ENCODE measurements around the gene STIM1.

Gene STIM1

DNA sequence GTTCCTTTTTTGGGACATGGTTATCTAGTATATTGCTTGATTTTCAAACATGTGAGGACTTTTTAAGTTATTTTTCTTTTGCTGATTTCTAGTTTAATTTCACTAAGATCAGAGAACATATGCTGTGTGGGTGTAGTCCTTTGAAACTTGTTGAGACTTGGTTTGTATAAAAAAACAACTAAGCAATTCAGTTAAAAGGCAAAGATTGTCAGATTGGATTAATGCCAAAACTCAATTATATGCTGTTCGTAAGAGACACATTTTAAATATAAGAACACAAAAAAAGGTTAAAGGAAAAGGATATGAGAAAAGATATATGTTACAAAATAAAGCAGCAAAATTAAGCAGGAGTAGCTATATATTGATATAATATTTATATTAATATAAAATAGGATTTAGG lies 221.3 kb downstream of the STIM1 start:
- no peak for DNase-seq (ENCODE audit: extremely low spot score)
- ChIA-PET CTCF (interaction anchor here (34.0 kb wide), 1 partner anchor 227 kb away, joined by 1411 read pairs; the partner anchor contains the start of genes RHOG and STIM1), POLR2A (no interaction called here)
- TF ChIP-seq, protein P1, sequence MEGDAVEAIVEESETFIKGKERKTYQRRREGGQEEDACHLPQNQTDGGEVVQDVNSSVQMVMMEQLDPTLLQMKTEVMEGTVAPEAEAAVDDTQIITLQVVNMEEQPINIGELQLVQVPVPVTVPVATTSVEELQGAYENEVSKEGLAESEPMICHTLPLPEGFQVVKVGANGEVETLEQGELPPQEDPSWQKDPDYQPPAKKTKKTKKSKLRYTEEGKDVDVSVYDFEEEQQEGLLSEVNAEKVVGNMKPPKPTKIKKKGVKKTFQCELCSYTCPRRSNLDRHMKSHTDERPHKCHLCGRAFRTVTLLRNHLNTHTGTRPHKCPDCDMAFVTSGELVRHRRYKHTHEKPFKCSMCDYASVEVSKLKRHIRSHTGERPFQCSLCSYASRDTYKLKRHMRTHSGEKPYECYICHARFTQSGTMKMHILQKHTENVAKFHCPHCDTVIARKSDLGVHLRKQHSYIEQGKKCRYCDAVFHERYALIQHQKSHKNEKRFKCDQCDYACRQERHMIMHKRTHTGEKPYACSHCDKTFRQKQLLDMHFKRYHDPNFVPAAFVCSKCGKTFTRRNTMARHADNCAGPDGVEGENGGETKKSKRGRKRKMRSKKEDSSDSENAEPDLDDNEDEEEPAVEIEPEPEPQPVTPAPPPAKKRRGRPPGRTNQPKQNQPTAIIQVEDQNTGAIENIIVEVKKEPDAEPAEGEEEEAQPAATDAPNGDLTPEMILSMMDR (IDR thresholded peaks at IDR 0.05; ENCODE audit: control extremely low read depth, extremely low read depth, low read depth, missing control alignments), result no peak

DNA sequence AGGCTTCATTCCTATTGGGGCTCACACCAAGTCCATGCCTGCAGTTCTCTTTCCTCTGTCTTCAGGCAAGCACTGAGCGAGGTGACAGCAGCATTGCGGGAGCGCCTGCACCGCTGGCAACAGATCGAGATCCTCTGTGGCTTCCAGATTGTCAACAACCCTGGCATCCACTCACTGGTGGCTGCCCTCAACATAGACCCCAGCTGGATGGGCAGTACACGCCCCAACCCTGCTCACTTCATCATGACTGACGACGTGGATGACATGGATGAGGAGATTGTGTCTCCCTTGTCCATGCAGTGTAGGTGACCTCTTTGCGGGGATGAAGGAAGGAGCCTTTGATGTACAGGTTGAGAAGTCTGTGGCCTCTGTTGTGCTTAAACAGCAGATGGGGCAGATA lies 227.7 kb downstream of the STIM1 start:
- TF ChIP-seq, protein P1 (IDR thresholded peaks at IDR 0.05; ENCODE audit: control extremely low read depth, extremely low read depth, low read depth, missing control alignments), result no peak
- DNase-seq (ENCODE audit: extremely low spot score), result no peak
- ChIA-PET POLR2A (no interaction called here), CTCF (interaction anchor here (0.9 to 34.0 kb wide), 6 partner anchors 9 to 274 kb away, joined by 3 to 1411 read pairs (median 6); partner anchors contain the start of genes RHOG and STIM1)

DNA sequence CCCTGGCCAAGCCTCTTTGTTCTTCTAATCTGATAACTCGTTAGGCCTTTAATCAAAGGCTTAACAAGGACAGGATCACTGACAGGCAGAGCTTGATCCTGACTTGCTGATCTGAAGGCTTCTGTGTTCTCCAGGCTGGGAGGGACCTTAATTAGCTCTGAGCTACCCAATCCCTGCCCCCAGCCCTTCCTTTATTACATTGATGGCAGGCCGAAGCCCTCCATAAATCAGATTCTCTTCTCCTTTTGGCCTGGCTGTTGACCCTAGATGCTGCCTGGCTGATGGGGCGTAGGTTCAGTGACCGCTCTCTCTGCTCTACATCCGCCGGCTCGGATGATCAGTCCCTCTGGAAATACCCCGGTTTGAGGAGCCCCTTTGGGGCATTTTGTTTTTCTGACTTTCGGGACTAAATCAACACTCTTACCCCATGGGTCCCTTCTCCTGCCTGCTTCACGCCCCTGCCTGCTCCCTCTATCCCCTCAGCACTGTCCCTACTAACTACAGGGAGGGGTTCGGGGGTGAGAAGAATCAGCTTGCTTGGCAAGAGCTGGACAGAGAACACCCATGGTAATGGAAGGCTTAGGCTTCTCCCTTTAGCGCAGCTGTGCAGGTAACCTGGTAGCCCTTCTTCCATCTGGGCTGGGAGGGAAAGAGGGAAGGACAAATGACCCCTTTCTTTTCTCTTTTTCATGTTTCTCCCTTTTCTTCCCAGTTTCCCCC lies 229.1 kb downstream of the STIM1 start:
- ChIA-PET POLR2A (interaction anchor here (0.5 kb wide), 1 partner anchor 259 kb away, joined by 3 read pairs; no protein-coding TSS in a partner anchor), CTCF (interaction anchor here (0.7 to 34.0 kb wide), 4 partner anchors 12 to 234 kb away, joined by 3 to 1411 read pairs (median 66); partner anchors contain the start of genes RHOG and STIM1)
- no peak for DNase-seq (ENCODE audit: extremely low spot score)
- TF ChIP-seq, protein P1 (IDR thresholded peaks at IDR 0.05; ENCODE audit: control extremely low read depth, extremely low read depth, low read depth, missing control alignments), result no peak

DNA sequence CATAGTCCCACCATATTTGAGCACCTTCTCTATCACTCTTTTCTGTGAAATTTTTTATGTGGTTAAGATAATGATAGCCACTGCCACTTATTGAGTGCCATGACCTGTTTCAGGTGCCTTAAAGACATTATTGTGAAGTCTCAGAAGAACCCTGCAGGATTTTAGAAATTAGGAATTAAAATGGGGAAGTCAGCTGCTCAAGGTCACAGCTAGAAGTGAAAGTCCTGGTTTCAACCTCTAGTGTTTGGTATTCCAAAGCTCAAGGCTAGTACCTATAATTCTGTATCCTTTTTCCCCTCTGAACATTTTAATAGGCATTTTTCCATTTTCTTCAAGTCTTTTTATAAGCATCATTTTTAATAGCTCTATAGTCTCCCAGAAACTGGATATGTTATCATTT lies 230.1 kb downstream of the STIM1 start:
- TF ChIP-seq, protein P1 (IDR thresholded peaks at IDR 0.05; ENCODE audit: control extremely low read depth, extremely low read depth, low read depth, missing control alignments), result no peak
- ChIA-PET POLR2A (no interaction called here), CTCF (interaction anchor here (1.5 to 34.0 kb wide), 3 partner anchors 13 to 235 kb away, joined by 5 to 1411 read pairs (median 126); partner anchors contain the start of genes RHOG and STIM1)
- no peak for DNase-seq (ENCODE audit: extremely low spot score)

DNA sequence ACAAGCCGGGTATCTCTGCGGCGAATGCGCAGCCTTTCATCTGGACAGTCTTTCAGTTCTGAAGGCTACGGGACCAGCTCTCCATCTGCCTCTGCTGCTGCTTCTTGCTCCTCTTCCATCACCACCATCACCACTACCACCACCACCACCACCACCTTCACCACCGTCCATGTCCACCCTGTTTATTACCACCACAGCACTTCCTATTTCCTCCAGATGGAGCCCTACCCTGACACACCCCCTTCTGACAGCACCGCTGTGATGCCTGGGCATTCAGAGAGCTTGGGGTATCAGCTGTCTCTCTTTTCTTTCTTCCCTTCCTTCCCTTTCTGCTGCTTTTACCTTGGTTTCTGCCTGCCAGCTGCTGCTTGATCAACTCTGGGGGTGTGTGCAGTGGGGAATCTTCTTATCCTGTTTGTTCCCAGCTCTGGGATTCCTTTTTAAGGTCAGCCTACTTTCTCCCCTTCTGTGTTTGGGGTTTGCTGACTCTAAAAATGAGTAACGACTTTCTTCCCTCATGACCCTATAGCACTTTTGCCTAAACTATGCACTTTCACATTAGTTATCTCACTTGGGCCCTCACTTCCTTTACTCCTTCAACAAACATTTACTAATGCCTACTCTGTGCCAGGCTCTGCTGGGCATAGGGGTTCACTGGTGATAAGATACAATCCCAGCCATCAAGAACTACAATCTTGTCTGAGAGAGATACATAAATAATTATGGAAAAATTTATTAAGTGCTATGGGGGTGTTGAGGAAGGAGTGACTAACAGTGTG lies 231.3 kb downstream of the STIM1 start:
- ChIA-PET POLR2A (no interaction called here), CTCF (interaction anchor here (13.7 to 34.0 kb wide), 2 partner anchors 14 to 237 kb away, joined by 126 to 1411 read pairs; partner anchors contain the start of genes RHOG and STIM1)
- TF ChIP-seq, protein P1 (IDR thresholded peaks at IDR 0.05; ENCODE audit: control extremely low read depth, extremely low read depth, low read depth, missing control alignments), result no peak
- DNase-seq (ENCODE audit: extremely low spot score), result no peak

DNA sequence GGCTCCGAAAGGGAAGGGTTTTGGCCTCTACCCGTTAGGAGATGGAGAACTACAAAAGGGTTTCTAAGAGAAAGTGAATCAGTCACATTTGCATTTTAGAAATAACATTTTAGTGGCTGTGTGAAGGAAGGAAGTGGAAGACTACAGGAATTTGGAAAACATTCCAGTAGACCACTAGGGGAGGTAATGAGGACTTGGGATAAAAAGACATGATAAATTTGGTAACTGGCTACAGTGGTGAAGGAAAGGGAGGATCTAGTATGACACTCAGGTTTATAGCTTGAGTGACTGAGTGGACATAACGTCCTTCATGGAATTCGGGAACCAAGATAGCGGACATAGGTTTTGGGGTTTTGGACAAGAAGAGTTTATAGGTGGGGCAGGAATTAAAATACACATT lies 232.1 kb downstream of the STIM1 start:
- CTCF ChIA-PET, result interaction anchor here (0.8 to 13.7 kb wide), 3 partner anchors 8 to 238 kb away, joined by 3 to 126 read pairs (median 4); no protein-coding TSS in a partner anchor
- TF ChIP-seq, protein P1 (IDR thresholded peaks at IDR 0.05; ENCODE audit: control extremely low read depth, extremely low read depth, low read depth, missing control alignments), result no peak
- POLR2A ChIA-PET, result no interaction called here
- DNase-seq (ENCODE audit: extremely low spot score), result no peak

All from GM10248 (cell line).